Measurements from ENCODE around the gene IGDCC3.
"Not testable (repeated sequence)": the region's sequence is repeated elsewhere in the genome, so short reads cannot be mapped to it uniquely, and the experiment has no call there.

IGDCC3 gene

GRCh38 chr15:65370885-65371284 is 6.9 kb downstream of the IGDCC3 start:
- DNase-seq (ENCODE audit: low spot score) = no peak

GRCh38 chr15:65369651-65370050 is 8.2 kb downstream of the IGDCC3 start:
- no peak for DNase-seq (ENCODE audit: low spot score)

- no peak for DNase-seq (ENCODE audit: low spot score)
Observed at GRCh38 chr15:65369212-65369547, 8.6 kb downstream of the IGDCC3 start.

- DNase-seq (ENCODE audit: low spot score) = no peak
Observed at GRCh38 chr15:65368302-65369211, 9.2 kb downstream of the IGDCC3 start.

- no peak for DNase-seq (ENCODE audit: low spot score)
Observed at GRCh38 chr15:65366122-65366892, 11.5 kb downstream of the IGDCC3 start.

GRCh38 chr15:65365229-65365628 is 12.6 kb downstream of the IGDCC3 start:
- DNase-seq (ENCODE audit: low spot score) = peak; percentile 59

GRCh38 chr15:65363766-65364165 is 14.0 kb downstream of the IGDCC3 start:
- no peak for DNase-seq (ENCODE audit: low spot score)

GRCh38 chr15:65363306-65363705 is 14.5 kb downstream of the IGDCC3 start:
- DNase-seq (ENCODE audit: low spot score) = no peak

GRCh38 chr15:65362491-65362890 is 15.3 kb downstream of the IGDCC3 start:
- DNase-seq (ENCODE audit: low spot score) = no peak

- DNase-seq (ENCODE audit: low spot score) = no peak
Observed at GRCh38 chr15:65361708-65362459, 15.9 kb downstream of the IGDCC3 start.

GRCh38 chr15:65360506-65360905 is 17.3 kb downstream of the IGDCC3 start:
- no peak for DNase-seq (ENCODE audit: low spot score)

GRCh38 chr15:65355988-65356353 is 21.8 kb downstream of the IGDCC3 start:
- no peak for DNase-seq (ENCODE audit: low spot score)

GRCh38 chr15:65355173-65355987 is 22.4 kb downstream of the IGDCC3 start:
- DNase-seq (ENCODE audit: low spot score) = peak; percentile 55

- DNase-seq (ENCODE audit: low spot score) = no peak
Observed at GRCh38 chr15:65354835-65355172, 23.0 kb downstream of the IGDCC3 start.

- not testable (repeated sequence) for DNase-seq (ENCODE audit: low spot score)
Observed at GRCh38 chr15:65351972-65352371, 25.8 kb downstream of the IGDCC3 start.

GRCh38 chr15:65349338-65349737 is 28.5 kb downstream of the IGDCC3 start:
- no peak for DNase-seq (ENCODE audit: low spot score)

- DNase-seq (ENCODE audit: low spot score) = not testable (repeated sequence)
Observed at GRCh38 chr15:65347756-65348155, 30.0 kb downstream of the IGDCC3 start.

- no peak for DNase-seq (ENCODE audit: low spot score)
Observed at GRCh38 chr15:65346856-65347598, 30.8 kb downstream of the IGDCC3 start.

- no peak for DNase-seq (ENCODE audit: low spot score)
Observed at GRCh38 chr15:65344914-65345275, 32.9 kb downstream of the IGDCC3 start.

GRCh38 chr15:65344214-65344913 is 33.4 kb downstream of the IGDCC3 start:
- DNase-seq (ENCODE audit: low spot score) = no peak

Measured in HuH-7.5 (cell line).